ENCODE results near the gene SHB. TPM values are rescaled to one million over a fixed set of nuclear protein-coding genes. Genes with fewer than 3 reads are reported as not detected.

The SHB gene
- total RNA-seq, 2 donors from 2014 or later, result 28.1 to 38.1 TPM

DNA sequence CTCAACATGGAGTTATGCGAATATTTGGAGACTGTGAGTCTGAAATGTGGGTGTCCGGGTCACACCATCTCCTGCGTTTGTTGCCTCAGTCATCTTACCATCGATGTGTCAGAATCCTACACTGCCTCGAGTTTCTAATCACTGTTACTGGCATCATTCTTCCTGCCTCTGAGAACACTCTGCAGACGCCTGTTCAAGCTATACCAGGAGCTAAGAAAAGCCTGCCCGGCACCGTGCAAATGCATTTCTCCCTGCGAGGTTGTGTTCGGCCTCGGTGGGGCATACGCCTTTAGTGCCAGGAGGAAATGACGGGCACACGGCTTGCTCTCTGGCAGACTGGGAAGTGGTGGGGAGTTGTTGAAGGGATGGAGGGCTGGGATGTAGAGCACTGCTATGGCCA lies 133.9 kb downstream of the SHB start:
- peaks cover 47% of the 10 kb centered on the region for H3K36me3 Mint-ChIP-seq (ENCODE audit: low read depth)
- peaks cover 61% of the 10 kb centered on the region for H3K36me3 ChIP-seq (ENCODE audit: control insufficient read depth, insufficient read depth, low read length)
- no peak overlapping the region for H3K4me3 ChIP-seq (ENCODE audit: low read length)
- no peaks in the 10 kb centered on the region for H3K9me3 Mint-ChIP-seq
- no peak overlapping the region for H3K9ac ChIP-seq (ENCODE audit: extremely low read depth, low read length, poor library complexity, severe bottlenecking)
- 96 to 98% methylated on average over 14 of the region's 14 CpGs for WGBS, 2 experiments (ENCODE audit: insufficient coverage in 1 of 2, insufficient read length in 1 of 2)
- H3K27me3 ChIP-seq (ENCODE audit: control insufficient read depth, insufficient read depth, low read length, poor library complexity, severe bottlenecking), result no peaks in the 10 kb centered on the region
- H3K9me3 ChIP-seq (ENCODE audit: control insufficient read depth, low read length), result no peaks in the 10 kb centered on the region
- no peak for TF ChIP-seq CTCF (conservative IDR thresholded peaks at IDR 0.05)
- H3K4me3 Mint-ChIP-seq, result no peak overlapping the region
- H3K27ac ChIP-seq (ENCODE audit: low read depth, low read length), result no peak overlapping the region
- H3K4me1 ChIP-seq (ENCODE audit: control insufficient read depth, insufficient read depth, low read length), result peaks cover 15% of the 10 kb centered on the region
- H3K27ac Mint-ChIP-seq, result no peak overlapping the region
- no peaks in the 10 kb centered on the region for H3K4me1 Mint-ChIP-seq
- no peak for DNase-seq
- H3K27me3 Mint-ChIP-seq (ENCODE audit: insufficient read depth), result no peaks in the 10 kb centered on the region

DNA sequence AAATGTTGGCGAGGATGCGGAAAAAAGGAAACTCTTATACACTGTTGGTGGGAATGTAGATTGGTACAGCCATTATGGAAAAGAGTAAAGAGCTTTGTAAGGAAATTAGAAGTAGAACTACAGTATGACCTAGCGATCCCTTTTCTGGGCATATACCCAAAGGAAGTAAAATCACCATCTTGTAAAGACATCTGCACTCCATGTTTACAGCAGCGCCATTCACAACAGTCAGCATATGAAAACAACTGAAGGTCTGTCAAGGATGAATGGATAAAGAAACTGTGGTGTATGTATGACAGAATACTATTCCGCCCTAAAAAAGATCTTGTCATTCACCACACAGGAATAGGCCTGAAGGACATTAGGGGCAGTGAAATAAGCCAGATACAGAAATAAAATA lies 137.4 kb downstream of the SHB start:
- H3K27me3 Mint-ChIP-seq (ENCODE audit: insufficient read depth), result no peaks in the 10 kb centered on the region
- peaks cover 41% of the 10 kb centered on the region for H3K36me3 Mint-ChIP-seq (ENCODE audit: low read depth)
- no peak for DNase-seq
- Histone ChIP-seq H3K9ac (ENCODE audit: extremely low read depth, low read length, poor library complexity, severe bottlenecking) (no peak overlapping the region), H3K27ac (ENCODE audit: low read depth, low read length) (no peak overlapping the region), H3K9me3 (ENCODE audit: control insufficient read depth, low read length) (no peaks in the 10 kb centered on the region), H3K4me1 (ENCODE audit: control insufficient read depth, insufficient read depth, low read length) (peaks cover 5% of the 10 kb centered on the region), H3K4me3 (ENCODE audit: low read length) (no peak overlapping the region), H3K36me3 (ENCODE audit: control insufficient read depth, insufficient read depth, low read length) (peaks cover 54% of the 10 kb centered on the region), H3K27me3 (ENCODE audit: control insufficient read depth, insufficient read depth, low read length, poor library complexity, severe bottlenecking) (no peaks in the 10 kb centered on the region)
- no peaks in the 10 kb centered on the region for H3K9me3 Mint-ChIP-seq
- TF ChIP-seq CTCF (conservative IDR thresholded peaks at IDR 0.05), result no peak
- peaks cover 4% of the 10 kb centered on the region for H3K4me1 Mint-ChIP-seq
- 92 to 98% methylated on average over 3 to 5 of the region's 5 CpGs for WGBS, 2 experiments (ENCODE audit: insufficient coverage in 1 of 2, insufficient read length in 1 of 2)
- H3K4me3 Mint-ChIP-seq, result no peak overlapping the region
- H3K27ac Mint-ChIP-seq, result no peak overlapping the region

DNA sequence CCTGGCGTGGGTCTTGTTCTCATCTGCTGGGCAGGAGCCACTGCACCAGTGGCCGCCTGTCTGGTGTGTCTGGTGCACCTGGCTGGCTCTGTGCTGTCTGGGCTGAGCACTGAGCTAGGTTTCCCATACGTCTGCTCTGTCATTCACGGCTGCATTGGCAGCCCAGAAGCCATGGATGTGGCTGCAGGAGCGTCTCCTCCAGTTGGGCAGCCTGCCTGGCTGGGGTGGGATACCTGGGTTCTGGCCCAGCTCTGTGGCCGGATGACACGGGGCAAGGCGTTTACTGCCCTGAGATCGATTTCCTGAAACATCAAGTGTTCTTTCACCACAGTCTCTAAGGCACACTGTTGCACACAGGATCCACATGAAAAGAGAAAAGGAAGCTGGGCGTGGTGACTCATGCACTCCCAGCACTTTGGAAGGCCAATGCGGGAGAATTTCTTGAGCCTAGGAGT lies 139.6 kb downstream of the SHB start:
- no peaks in the 10 kb centered on the region for H3K27me3 Mint-ChIP-seq (ENCODE audit: insufficient read depth)
- peak overlapping the region; percentile 55 for H3K27ac Mint-ChIP-seq
- no peaks in the 10 kb centered on the region for H3K9me3 Mint-ChIP-seq
- Histone ChIP-seq H3K9me3 (ENCODE audit: control insufficient read depth, low read length) (no peaks in the 10 kb centered on the region), H3K4me1 (ENCODE audit: control insufficient read depth, insufficient read depth, low read length) (peaks cover 6% of the 10 kb centered on the region), H3K4me3 (ENCODE audit: low read length) (no peak overlapping the region), H3K36me3 (ENCODE audit: control insufficient read depth, insufficient read depth, low read length) (peaks cover 41% of the 10 kb centered on the region), H3K27me3 (ENCODE audit: control insufficient read depth, insufficient read depth, low read length, poor library complexity, severe bottlenecking) (no peaks in the 10 kb centered on the region), H3K9ac (ENCODE audit: extremely low read depth, low read length, poor library complexity, severe bottlenecking) (no peak overlapping the region), H3K27ac (ENCODE audit: low read depth, low read length) (no peak overlapping the region)
- DNase-seq, result no peak
- H3K4me3 Mint-ChIP-seq, result no peak overlapping the region
- TF ChIP-seq CTCF (conservative IDR thresholded peaks at IDR 0.05), result no peak
- H3K4me1 Mint-ChIP-seq, result peaks cover 16% of the 10 kb centered on the region
- H3K36me3 Mint-ChIP-seq (ENCODE audit: low read depth), result peaks cover 31% of the 10 kb centered on the region
- 82 to 95% methylated on average over 7 to 11 of the region's 11 CpGs for WGBS, 2 experiments (ENCODE audit: insufficient coverage in 1 of 2, insufficient read length in 1 of 2)

Data from endodermal cell (in vitro differentiated cells).